Measurements from ENCODE around the gene CDKAL1. TPM values are rescaled to one million over a fixed set of nuclear protein-coding genes. Genes with fewer than 3 reads are reported as not detected.
A peak's percentile ranks its signal among the peaks of the same experiment; 100 is the strongest.

The CDKAL1 gene
- total RNA-seq, 2 donors from 2014 or later: 23.5 to 26.4 TPM

DNA sequence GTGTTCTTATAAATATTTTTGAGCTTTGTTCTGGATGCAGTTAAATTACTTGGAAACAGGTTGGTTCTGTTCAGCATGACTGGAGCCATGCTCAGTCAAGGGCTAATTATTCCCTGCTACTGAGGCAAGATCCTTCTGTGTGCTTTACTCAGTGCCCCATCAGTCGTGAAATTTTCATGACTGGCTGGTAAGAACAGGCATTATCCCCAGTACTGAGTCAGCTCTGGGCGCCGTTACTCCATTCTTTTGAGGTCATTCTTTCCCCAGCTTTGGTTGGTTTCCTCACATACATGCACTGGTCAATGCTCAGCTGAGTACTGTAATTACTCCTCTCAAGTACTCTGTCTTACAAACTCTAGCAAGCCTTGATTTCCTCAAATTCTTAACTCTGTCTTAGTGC is 71.3 kb downstream of the CDKAL1 start:
- Mint-ChIP-seq H3K4me1 (peaks cover 32% of the 10 kb centered on the region), H3K27me3 (ENCODE audit: insufficient read depth) (peaks cover 82% of the 10 kb centered on the region), H3K9me3 (peaks cover 10% of the 10 kb centered on the region), H3K27ac (no peak overlapping the region), H3K4me3 (no peak overlapping the region), H3K36me3 (ENCODE audit: low read depth) (peaks cover 8% of the 10 kb centered on the region)
- H3K27me3 ChIP-seq (ENCODE audit: control insufficient read depth, insufficient read depth, low read length, poor library complexity, severe bottlenecking): peaks cover 85% of the 10 kb centered on the region
- peaks cover 8% of the 10 kb centered on the region for H3K9me3 ChIP-seq (ENCODE audit: control insufficient read depth, low read length)
- no peak overlapping the region for H3K9ac ChIP-seq (ENCODE audit: extremely low read depth, low read length, poor library complexity, severe bottlenecking)
- TF ChIP-seq, protein P1, sequence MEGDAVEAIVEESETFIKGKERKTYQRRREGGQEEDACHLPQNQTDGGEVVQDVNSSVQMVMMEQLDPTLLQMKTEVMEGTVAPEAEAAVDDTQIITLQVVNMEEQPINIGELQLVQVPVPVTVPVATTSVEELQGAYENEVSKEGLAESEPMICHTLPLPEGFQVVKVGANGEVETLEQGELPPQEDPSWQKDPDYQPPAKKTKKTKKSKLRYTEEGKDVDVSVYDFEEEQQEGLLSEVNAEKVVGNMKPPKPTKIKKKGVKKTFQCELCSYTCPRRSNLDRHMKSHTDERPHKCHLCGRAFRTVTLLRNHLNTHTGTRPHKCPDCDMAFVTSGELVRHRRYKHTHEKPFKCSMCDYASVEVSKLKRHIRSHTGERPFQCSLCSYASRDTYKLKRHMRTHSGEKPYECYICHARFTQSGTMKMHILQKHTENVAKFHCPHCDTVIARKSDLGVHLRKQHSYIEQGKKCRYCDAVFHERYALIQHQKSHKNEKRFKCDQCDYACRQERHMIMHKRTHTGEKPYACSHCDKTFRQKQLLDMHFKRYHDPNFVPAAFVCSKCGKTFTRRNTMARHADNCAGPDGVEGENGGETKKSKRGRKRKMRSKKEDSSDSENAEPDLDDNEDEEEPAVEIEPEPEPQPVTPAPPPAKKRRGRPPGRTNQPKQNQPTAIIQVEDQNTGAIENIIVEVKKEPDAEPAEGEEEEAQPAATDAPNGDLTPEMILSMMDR (conservative IDR thresholded peaks at IDR 0.05): no peak
- WGBS, 2 experiments (ENCODE audit: insufficient coverage in 1 of 2, insufficient read length in 1 of 2): 91% methylated on average over 3 of the region's 3 CpGs
- H3K36me3 ChIP-seq (ENCODE audit: control insufficient read depth, insufficient read depth, low read length): no peaks in the 10 kb centered on the region
- DNase-seq: no peak
- H3K4me1 ChIP-seq (ENCODE audit: control insufficient read depth, insufficient read depth, low read length): peaks cover 4% of the 10 kb centered on the region
- no peak overlapping the region for H3K4me3 ChIP-seq (ENCODE audit: low read length)
- no peak overlapping the region for H3K27ac ChIP-seq (ENCODE audit: low read depth, low read length)

DNA sequence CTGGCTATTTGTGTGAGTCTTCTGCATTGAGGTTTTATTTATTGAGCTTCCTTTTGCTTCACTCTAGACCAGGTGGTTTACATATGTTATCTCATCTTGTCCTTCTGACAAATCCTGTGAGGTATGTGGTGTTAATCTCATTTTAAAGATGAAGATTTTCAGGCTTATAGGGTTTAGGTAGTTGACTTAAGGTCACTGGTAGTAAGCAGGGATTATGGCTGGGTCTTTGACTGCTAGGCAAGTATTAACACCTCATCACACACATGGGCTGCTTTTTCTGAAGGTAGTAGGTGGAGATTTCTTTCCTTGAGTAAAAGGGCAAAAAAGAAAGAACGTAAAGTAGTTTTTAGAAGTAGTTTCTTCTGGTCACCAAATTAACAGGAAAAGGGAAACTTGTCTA is 72.6 kb downstream of the CDKAL1 start:
- H3K4me1 Mint-ChIP-seq: peaks cover 32% of the 10 kb centered on the region
- Histone ChIP-seq H3K9ac (ENCODE audit: extremely low read depth, low read length, poor library complexity, severe bottlenecking) (no peak overlapping the region), H3K36me3 (ENCODE audit: control insufficient read depth, insufficient read depth, low read length) (no peaks in the 10 kb centered on the region), H3K4me3 (ENCODE audit: low read length) (no peak overlapping the region), H3K9me3 (ENCODE audit: control insufficient read depth, low read length) (peaks cover 8% of the 10 kb centered on the region), H3K4me1 (ENCODE audit: control insufficient read depth, insufficient read depth, low read length) (peaks cover 4% of the 10 kb centered on the region), H3K27ac (ENCODE audit: low read depth, low read length) (no peak overlapping the region), H3K27me3 (ENCODE audit: control insufficient read depth, insufficient read depth, low read length, poor library complexity, severe bottlenecking) (peaks cover 83% of the 10 kb centered on the region)
- H3K27ac Mint-ChIP-seq: no peak overlapping the region
- WGBS, 2 experiments (ENCODE audit: insufficient coverage in 1 of 2, insufficient read length in 1 of 2): 64% methylated on average over 1 of the region's 1 CpG; no CpG with 5 or more reads in 1 of the 2 experiments
- peaks cover 11% of the 10 kb centered on the region for H3K9me3 Mint-ChIP-seq
- TF ChIP-seq, protein P1 (conservative IDR thresholded peaks at IDR 0.05): no peak
- DNase-seq: peak; percentile 40
- peaks cover 85% of the 10 kb centered on the region for H3K27me3 Mint-ChIP-seq (ENCODE audit: insufficient read depth)
- peaks cover 8% of the 10 kb centered on the region for H3K36me3 Mint-ChIP-seq (ENCODE audit: low read depth)
- no peak overlapping the region for H3K4me3 Mint-ChIP-seq

DNA sequence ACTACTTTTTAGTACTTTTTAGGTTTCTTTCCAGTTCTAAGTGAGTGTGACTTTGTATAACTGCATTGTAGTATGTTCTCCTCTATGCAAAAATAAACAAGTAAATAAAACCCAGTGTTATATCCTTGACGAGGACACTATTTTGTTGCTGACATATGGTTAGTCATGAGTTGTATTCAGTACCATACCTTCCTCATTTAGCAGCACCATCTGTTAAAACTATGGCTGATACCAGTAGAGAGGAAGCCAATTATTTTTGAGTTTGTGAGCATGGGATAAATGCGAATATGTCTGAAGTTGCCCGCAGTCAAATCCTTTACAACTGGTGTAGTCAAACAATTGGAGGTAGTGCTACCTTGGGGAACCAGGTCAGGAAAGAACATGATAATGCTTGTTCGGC is 74.1 kb downstream of the CDKAL1 start:
- WGBS, 2 experiments (ENCODE audit: insufficient coverage in 1 of 2, insufficient read length in 1 of 2): 92 to 93% methylated on average over 2 to 3 of the region's 4 CpGs

More for the DNA sequence above, 74.1 kb downstream of the CDKAL1 start:
- Histone ChIP-seq H3K4me1 (ENCODE audit: control insufficient read depth, insufficient read depth, low read length) (peaks cover 4% of the 10 kb centered on the region), H3K27me3 (ENCODE audit: control insufficient read depth, insufficient read depth, low read length, poor library complexity, severe bottlenecking) (peaks cover 68% of the 10 kb centered on the region), H3K27ac (ENCODE audit: low read depth, low read length) (no peak overlapping the region), H3K9me3 (ENCODE audit: control insufficient read depth, low read length) (peaks cover 8% of the 10 kb centered on the region), H3K9ac (ENCODE audit: extremely low read depth, low read length, poor library complexity, severe bottlenecking) (no peak overlapping the region), H3K4me3 (ENCODE audit: low read length) (no peak overlapping the region), H3K36me3 (ENCODE audit: control insufficient read depth, insufficient read depth, low read length) (no peaks in the 10 kb centered on the region)
- Mint-ChIP-seq H3K27ac (no peak overlapping the region), H3K27me3 (ENCODE audit: insufficient read depth) (peaks cover 75% of the 10 kb centered on the region), H3K9me3 (peaks cover 11% of the 10 kb centered on the region), H3K4me1 (peaks cover 32% of the 10 kb centered on the region), H3K4me3 (no peak overlapping the region), H3K36me3 (ENCODE audit: low read depth) (peaks cover 7% of the 10 kb centered on the region)
- TF ChIP-seq, protein P1 (conservative IDR thresholded peaks at IDR 0.05): no peak
- DNase-seq: no peak

All from endodermal cell (in vitro differentiated cells).